Measurements from ENCODE around the gene ACAP2. TPM values are rescaled to one million over a fixed set of nuclear protein-coding genes. Genes with fewer than 3 reads are reported as not detected.

Gene ACAP2
- total RNA-seq, 1 donor from 2014 or later, result 20.4 TPM

GRCh38 chr3:195256639-195257453 is 186.0 kb downstream of the ACAP2 start:
- Histone ChIP-seq H3K4me1 (peaks cover 0 to 15% of the 10 kb centered on the region in 2 donors), H3K27me3 (no peaks in the 10 kb centered on the region), H3K36me3 (no peaks in the 10 kb centered on the region), H3K9me3 (no peaks in the 10 kb centered on the region), H3K4me3 (no peak overlapping the region), H3K27ac (no peak overlapping the region)
- intact Hi-C loops (cut with DNase I), result loop anchor here (5.0 kb wide), 1 partner anchor 85 kb away; no protein-coding TSS in a partner anchor
- no peak for DNase-seq (ENCODE audit: low spot score in 2 of 2)
- no peak for TF ChIP-seq CTCF (IDR thresholded peaks at IDR 0.05)

- Histone ChIP-seq H3K27ac (no peak overlapping the region), H3K9me3 (no peaks in the 10 kb centered on the region), H3K4me1 (peaks cover 0 to 15% of the 10 kb centered on the region in 2 donors), H3K36me3 (no peaks in the 10 kb centered on the region), H3K27me3 (no peaks in the 10 kb centered on the region), H3K4me3 (no peak overlapping the region)
- intact Hi-C loops (cut with DNase I), result loop anchor here (5.0 kb wide), 1 partner anchor 84 kb away; no protein-coding TSS in a partner anchor
- no peak for DNase-seq (ENCODE audit: low spot score in 2 of 2)
- TF ChIP-seq CTCF (IDR thresholded peaks at IDR 0.05), result no peak
Measured at GRCh38 chr3:195255571-195256501, 187.0 kb downstream of the ACAP2 start.

- Histone ChIP-seq H3K4me3 (no peak overlapping the region), H3K4me1 (peaks cover 0 to 11% of the 10 kb centered on the region in 2 donors), H3K27ac (no peak overlapping the region), H3K36me3 (no peaks in the 10 kb centered on the region), H3K27me3 (no peaks in the 10 kb centered on the region), H3K9me3 (no peaks in the 10 kb centered on the region)
- intact Hi-C loops (cut with DNase I), result loop anchor here (5.0 kb wide), 1 partner anchor 83 kb away; no protein-coding TSS in a partner anchor
- no peak for TF ChIP-seq CTCF (IDR thresholded peaks at IDR 0.05)
- DNase-seq (ENCODE audit: low spot score in 2 of 2), result no peak
Measured at GRCh38 chr3:195255176-195255500, 187.7 kb downstream of the ACAP2 start.

- H3K9me3 ChIP-seq, result no peaks in the 10 kb centered on the region
- H3K27ac ChIP-seq, result no peak overlapping the region
- intact Hi-C loops (cut with DNase I), result loop anchor here (5.0 kb wide), 1 partner anchor 82 kb away; no protein-coding TSS in a partner anchor
- no peak for TF ChIP-seq CTCF (IDR thresholded peaks at IDR 0.05)
- H3K36me3 ChIP-seq, result no peaks in the 10 kb centered on the region
- peaks cover 0 to 10% of the 10 kb centered on the region in 2 donors for H3K4me1 ChIP-seq
- no peak for DNase-seq (ENCODE audit: low spot score in 2 of 2)
- H3K27me3 ChIP-seq, result no peaks in the 10 kb centered on the region
- no peak overlapping the region for H3K4me3 ChIP-seq
Measured at GRCh38 chr3:195254454-195255175, 188.2 kb downstream of the ACAP2 start.

- Histone ChIP-seq H3K27ac (no peak overlapping the region), H3K4me1 (peaks cover 0 to 5% of the 10 kb centered on the region in 2 donors), H3K27me3 (no peaks in the 10 kb centered on the region), H3K4me3 (no peak overlapping the region), H3K36me3 (no peaks in the 10 kb centered on the region), H3K9me3 (no peaks in the 10 kb centered on the region)
- intact Hi-C loops (cut with DNase I), result no loop called here
- no peak for TF ChIP-seq CTCF (IDR thresholded peaks at IDR 0.05)
- DNase-seq (ENCODE audit: low spot score in 2 of 2), result no peak
Measured at GRCh38 chr3:195253923-195254432, 188.8 kb downstream of the ACAP2 start.

All from ascending aorta (tissue), 2 donors.